CD4-positive, alpha-beta T cell treated with Interleukin-4 for 4 hours (primary cell): Measurements from ENCODE around the gene ARMH3.

ENCODE experiments used
- DNase-seq: peaks from one replicate; pipeline ENCODE4 v3.0.0-alpha.2; 2020

ARMH3 gene

GRCh38 chr10:101935431-101935830 is 120.5 kb downstream of the ARMH3 start:
- no peak for DNase-seq

GRCh38 chr10:101934686-101935305 is 121.2 kb downstream of the ARMH3 start:
- DNase-seq: no peak

- DNase-seq: no peak
Observed at GRCh38 chr10:101933976-101934375, 122.0 kb downstream of the ARMH3 start.

GRCh38 chr10:101932183-101932582 is 123.8 kb downstream of the ARMH3 start:
- no peak for DNase-seq

- DNase-seq: no peak
Observed at GRCh38 chr10:101925027-101925426, 130.9 kb downstream of the ARMH3 start.

GRCh38 chr10:101923256-101923655 is 132.7 kb downstream of the ARMH3 start:
- DNase-seq: no peak

GRCh38 chr10:101922846-101923245 is 133.1 kb downstream of the ARMH3 start:
- DNase-seq: no peak

- no peak for DNase-seq
Observed at GRCh38 chr10:101920546-101920945, 135.4 kb downstream of the ARMH3 start.

- DNase-seq: no peak
Observed at GRCh38 chr10:101919026-101919770, 136.8 kb downstream of the ARMH3 start.

GRCh38 chr10:101912561-101913179 is 143.3 kb downstream of the ARMH3 start:
- DNase-seq: no peak

- DNase-seq: no peak
Observed at GRCh38 chr10:101906586-101907183, 149.3 kb downstream of the ARMH3 start.

GRCh38 chr10:101905251-101905650 is 150.7 kb downstream of the ARMH3 start:
- DNase-seq: no peak

- DNase-seq: no peak
Observed at GRCh38 chr10:101903827-101904550, 152.0 kb downstream of the ARMH3 start.

GRCh38 chr10:101902820-101903145 is 153.2 kb downstream of the ARMH3 start:
- DNase-seq: no peak

- DNase-seq: no peak
Observed at GRCh38 chr10:101902032-101902819, 153.7 kb downstream of the ARMH3 start.

- DNase-seq: no peak
Observed at GRCh38 chr10:101901340-101901739, 154.6 kb downstream of the ARMH3 start.

- no peak for DNase-seq
Observed at GRCh38 chr10:101897633-101898032, 158.3 kb downstream of the ARMH3 start.

- DNase-seq: no peak
Observed at GRCh38 chr10:101896225-101896877, 159.6 kb downstream of the ARMH3 start.

GRCh38 chr10:101895781-101896180 is 160.2 kb downstream of the ARMH3 start:
- peak; percentile 11 for DNase-seq

- DNase-seq: no peak
Observed at GRCh38 chr10:101894742-101895141, 161.2 kb downstream of the ARMH3 start.

- no peak for DNase-seq
Observed at GRCh38 chr10:101894266-101894665, 161.7 kb downstream of the ARMH3 start.
